DND-41 (cell line): ENCODE measurements around the gene C11orf98.

Source experiments
- ATAC-seq: fragments of 200-7000 bp; cut with Tn5 transposase; 3 replicates; pipeline ENCODE4 v1.9.1; 2021; ENCODE audit warnings: low read depth; ENCODE audit not compliant: insufficient read depth
- DNase-seq: peaks from one replicate; pipeline ENCODE4 v3.0.0-alpha.2; 2020
- H2AFZ ChIP-seq: 2 replicates; pipeline ENCODE4 v1.6.0; 2012; ENCODE audit warnings: low read depth, low read length
- H3K27ac ChIP-seq: 2 replicates; pipeline ENCODE4 v1.5.1; 2012; ENCODE audit warnings: low read length, inconsistent platforms
- H3K27me3 ChIP-seq: fragments of 200-600 bp; sonication (generic); 2 replicates; pipeline ENCODE4 v1.6.0; 2012; ENCODE audit warnings: low read length, mild to moderate bottlenecking, inconsistent platforms; ENCODE audit not compliant: insufficient read depth, poor library complexity
- H3K36me3 ChIP-seq: 2 replicates; pipeline ENCODE4 v1.5.1; 2012; ENCODE audit warnings: low read length, inconsistent platforms; ENCODE audit not compliant: insufficient read depth
- H3K4me1 ChIP-seq: 2 replicates; pipeline ENCODE4 v1.5.1; 2012; ENCODE audit warnings: mild to moderate bottlenecking, low read length; ENCODE audit not compliant: insufficient read depth
- H3K4me2 ChIP-seq: 2 replicates; pipeline ENCODE4 v1.6.0; 2012; ENCODE audit warnings: mild to moderate bottlenecking, moderate library complexity, low read length, inconsistent platforms; ENCODE audit not compliant: insufficient read depth
- H3K4me3 ChIP-seq, 2 experiments: fragments of 200-600 bp in 1 of 2; shearing (Covaris generic) in 1 of 2; 2 replicates each; pipeline ENCODE4 v1.5.1; 2012 to 2016; ENCODE audit warnings: inconsistent platforms in 2 of 2, low read length in 2 of 2, mild to moderate bottlenecking in 2 of 2, low read depth in 1 of 2, moderate library complexity in 1 of 2
- H3K79me2 ChIP-seq: 2 replicates; pipeline ENCODE4 v1.6.0; 2012; ENCODE audit warnings: low read length, inconsistent platforms; ENCODE audit not compliant: insufficient read depth
- H3K9ac ChIP-seq: 2 replicates; pipeline ENCODE4 v1.6.0; 2012; ENCODE audit warnings: low read depth, mild to moderate bottlenecking, inconsistent platforms, low read length, moderate library complexity
- H3K9me3 ChIP-seq: 2 replicates; pipeline ENCODE4 v1.5.1; 2012; ENCODE audit warnings: low read length, moderate library complexity, mild to moderate bottlenecking, inconsistent platforms; ENCODE audit not compliant: insufficient read depth, severe bottlenecking
- H4K20me1 ChIP-seq: 2 replicates; pipeline ENCODE4 v1.6.0; 2012; ENCODE audit warnings: low read length; ENCODE audit not compliant: insufficient read depth
- EZH2 ChIP-seq: IDR thresholded peaks from 3 replicates; pipeline ENCODE4 v1.6.1; 2012; ENCODE audit warnings: borderline replicate concordance, low read depth, mild to moderate bottlenecking, moderate library complexity, low read length, inconsistent platforms; ENCODE audit not compliant: severe bottlenecking
- TF ChIP-seq, protein P1 (sequence below): IDR thresholded peaks from 2 replicates; pipeline ENCODE4 v1.5.1; 2012; ENCODE audit warnings: borderline replicate concordance, low read length, moderate library complexity, mild to moderate bottlenecking; ENCODE audit not compliant: poor library complexity, severe bottlenecking; ENCODE audit errors: extremely low read depth

Gene C11orf98

DNA sequence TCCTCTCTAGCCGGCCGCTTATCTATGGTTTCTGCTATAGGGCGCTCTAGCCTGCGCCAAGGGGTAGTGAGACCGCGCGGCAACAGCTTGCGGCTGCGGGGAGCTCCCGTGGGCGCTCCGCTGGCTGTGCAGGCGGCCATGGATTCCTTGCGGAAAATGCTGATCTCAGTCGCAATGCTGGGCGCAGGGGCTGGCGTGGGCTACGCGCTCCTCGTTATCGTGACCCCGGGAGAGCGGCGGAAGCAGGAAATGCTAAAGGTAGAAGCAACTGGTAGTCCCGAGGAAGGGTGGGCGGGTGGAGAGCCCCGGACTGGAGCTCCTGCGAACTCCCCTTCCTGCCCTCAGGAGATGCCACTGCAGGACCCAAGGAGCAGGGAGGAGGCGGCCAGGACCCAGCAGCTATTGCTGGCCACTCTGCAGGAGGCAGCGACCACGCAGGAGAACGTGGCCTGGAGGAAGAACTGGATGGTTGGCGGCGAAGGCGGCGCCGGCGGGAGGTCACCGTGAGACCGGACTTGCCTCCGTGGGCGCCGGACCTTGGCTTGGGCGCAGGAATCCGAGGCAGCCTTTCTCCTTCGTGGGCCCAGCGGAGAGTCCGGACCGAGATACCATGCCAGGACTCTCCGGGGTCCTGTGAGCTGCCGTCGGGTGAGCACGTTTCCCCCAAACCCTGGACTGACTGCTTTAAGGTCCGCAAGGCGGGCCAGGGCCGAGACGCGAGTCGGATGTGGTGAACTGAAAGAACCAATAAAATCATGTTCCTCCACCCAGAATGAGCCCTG is 6.8 kb upstream of the C11orf98 start, which contains the start of the genes LBHD1 and UQCC3:
LBHD1 (minus strand) TSS at position 660 of the 782 bp plus-strand sequence. CDS start 2,236 bp downstream, outside the sequence.
UQCC3 (plus strand) TSS at position 66 of the 782 bp plus-strand sequence; CDS start at position 139, 73 bp downstream.
- peak within 1 kb of the TSS; percentile 94 for H3K27ac ChIP-seq
- peak within 1 kb of the TSS; percentile 81 for H2AFZ ChIP-seq
- ATAC-seq (peak; percentile 88), DNase-seq (peak; percentile 85)
- peaks cover 78% of the 10 kb centered on the region for H3K79me2 ChIP-seq
- H3K9ac ChIP-seq, result peak within 1 kb of the TSS; percentile 90
- H3K36me3 ChIP-seq, result peaks cover 47% of the 10 kb centered on the region
- no peaks in the 10 kb centered on the region for H3K9me3 ChIP-seq
- H3K27me3 ChIP-seq, result no peaks in the 10 kb centered on the region
- TF ChIP-seq, protein P1, sequence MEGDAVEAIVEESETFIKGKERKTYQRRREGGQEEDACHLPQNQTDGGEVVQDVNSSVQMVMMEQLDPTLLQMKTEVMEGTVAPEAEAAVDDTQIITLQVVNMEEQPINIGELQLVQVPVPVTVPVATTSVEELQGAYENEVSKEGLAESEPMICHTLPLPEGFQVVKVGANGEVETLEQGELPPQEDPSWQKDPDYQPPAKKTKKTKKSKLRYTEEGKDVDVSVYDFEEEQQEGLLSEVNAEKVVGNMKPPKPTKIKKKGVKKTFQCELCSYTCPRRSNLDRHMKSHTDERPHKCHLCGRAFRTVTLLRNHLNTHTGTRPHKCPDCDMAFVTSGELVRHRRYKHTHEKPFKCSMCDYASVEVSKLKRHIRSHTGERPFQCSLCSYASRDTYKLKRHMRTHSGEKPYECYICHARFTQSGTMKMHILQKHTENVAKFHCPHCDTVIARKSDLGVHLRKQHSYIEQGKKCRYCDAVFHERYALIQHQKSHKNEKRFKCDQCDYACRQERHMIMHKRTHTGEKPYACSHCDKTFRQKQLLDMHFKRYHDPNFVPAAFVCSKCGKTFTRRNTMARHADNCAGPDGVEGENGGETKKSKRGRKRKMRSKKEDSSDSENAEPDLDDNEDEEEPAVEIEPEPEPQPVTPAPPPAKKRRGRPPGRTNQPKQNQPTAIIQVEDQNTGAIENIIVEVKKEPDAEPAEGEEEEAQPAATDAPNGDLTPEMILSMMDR, result no peak
- no peak for TF ChIP-seq EZH2
- peaks cover 4% of the 10 kb centered on the region; the same call in 1 of the 2 replicates for H4K20me1 ChIP-seq
- peaks cover 59% of the 10 kb centered on the region for H3K4me1 ChIP-seq
- peak within 1 kb of the TSS; percentile 77 to 91 for H3K4me3 ChIP-seq
- peak within 1 kb of the TSS; percentile 82 for H3K4me2 ChIP-seq

DNA sequence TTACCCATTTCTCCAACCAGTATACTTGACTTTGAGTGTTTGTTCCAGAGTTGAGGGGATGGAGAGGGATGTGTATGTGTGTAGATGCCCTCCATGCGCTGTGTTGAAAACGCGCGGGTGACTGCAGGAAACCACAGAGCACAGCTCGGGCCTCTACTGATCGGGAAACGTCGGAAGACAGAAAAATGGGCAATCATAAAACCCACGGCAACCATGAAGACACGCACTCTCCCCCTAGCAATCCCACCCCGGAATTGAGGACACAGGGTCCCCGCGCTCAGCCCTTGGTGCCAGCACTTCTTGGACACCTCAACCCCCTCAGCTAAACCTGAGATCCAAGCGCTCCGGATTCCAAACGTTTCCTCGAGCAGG is 6.2 kb upstream of the C11orf98 start:
- Histone ChIP-seq H3K4me3 (peak overlapping the region; percentile 77 to 91), H3K36me3 (peaks cover 47% of the 10 kb centered on the region), H4K20me1 (peaks cover 8% of the 10 kb centered on the region), H3K27me3 (no peaks in the 10 kb centered on the region), H3K4me2 (peak overlapping the region; percentile 82), H3K79me2 (peaks cover 78% of the 10 kb centered on the region), H3K4me1 (peaks cover 59% of the 10 kb centered on the region), H3K9me3 (no peaks in the 10 kb centered on the region), H3K9ac (peak overlapping the region; percentile 90), H3K27ac (peak overlapping the region; percentile 94), H2AFZ (peak overlapping the region; percentile 81)
- no peak for TF ChIP-seq EZH2
- TF ChIP-seq, protein P1, result no peak
- ATAC-seq, result peak; percentile 23
- no peak for DNase-seq

DNA sequence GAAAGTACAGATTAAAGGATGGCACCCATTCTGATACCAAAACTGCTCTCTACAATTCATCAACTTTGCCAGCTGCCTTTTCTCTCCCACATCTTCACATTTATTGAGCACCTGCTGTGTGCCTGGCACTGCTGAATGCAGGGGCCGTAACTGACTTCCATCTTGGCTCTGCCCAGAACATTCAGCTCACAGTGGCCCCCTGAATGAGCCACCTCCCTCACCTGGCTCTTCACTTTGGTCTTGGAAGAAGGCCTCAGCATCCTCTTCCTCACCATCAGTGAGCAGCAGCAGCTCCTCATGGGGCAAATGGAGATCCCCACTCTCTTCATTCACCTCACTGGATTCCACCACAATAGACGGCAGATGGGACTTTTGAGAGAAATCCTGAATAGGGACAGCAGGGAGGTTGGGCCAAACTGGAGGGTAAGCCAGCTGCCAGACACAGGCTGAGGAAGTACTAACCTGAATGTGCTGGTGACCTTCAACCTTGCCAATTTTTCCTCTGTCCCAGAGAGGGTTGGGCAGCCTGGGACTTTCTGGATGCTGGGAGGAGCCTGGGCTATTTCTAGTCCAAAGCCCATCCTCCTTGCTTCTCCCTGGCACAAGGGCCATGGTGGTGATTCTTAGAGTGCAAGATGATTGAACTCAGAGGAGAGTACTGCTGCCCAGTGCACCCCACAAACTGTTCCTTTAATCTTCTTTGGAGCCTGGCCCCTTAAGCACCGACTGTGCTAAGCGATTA is 4.6 kb upstream of the C11orf98 start:
- TF ChIP-seq, protein P1, result no peak
- no peak for TF ChIP-seq EZH2
- peaks cover 44% of the 10 kb centered on the region for H3K36me3 ChIP-seq
- ATAC-seq (no peak), DNase-seq (no peak)
- peaks cover 68% of the 10 kb centered on the region for H3K4me1 ChIP-seq
- peak overlapping the region; percentile 13; the same call in 1 of the 2 replicates for H3K9ac ChIP-seq
- no peak overlapping the region for H3K4me3 ChIP-seq
- H3K4me2 ChIP-seq, result peak overlapping the region; percentile 82; the same call in 1 of the 2 replicates
- H3K27me3 ChIP-seq, result no peaks in the 10 kb centered on the region
- H3K9me3 ChIP-seq, result no peaks in the 10 kb centered on the region
- peak overlapping the region; percentile 38 for H3K27ac ChIP-seq
- peaks cover 10% of the 10 kb centered on the region for H4K20me1 ChIP-seq
- no peak overlapping the region for H2AFZ ChIP-seq
- H3K79me2 ChIP-seq, result peaks cover 84% of the 10 kb centered on the region
